HG02571 (cell line): ENCODE measurements around the gene SLC6A6.

Experiments used
- ATAC-seq: cut with Tn5 transposase; IDR thresholded peaks from one replicate; pipeline ENCODE4 v1.9.1; 2021; ENCODE audit warnings: mild to moderate bottlenecking, moderate library complexity; ENCODE audit not compliant: unreplicated experiment

Gene SLC6A6

DNA sequence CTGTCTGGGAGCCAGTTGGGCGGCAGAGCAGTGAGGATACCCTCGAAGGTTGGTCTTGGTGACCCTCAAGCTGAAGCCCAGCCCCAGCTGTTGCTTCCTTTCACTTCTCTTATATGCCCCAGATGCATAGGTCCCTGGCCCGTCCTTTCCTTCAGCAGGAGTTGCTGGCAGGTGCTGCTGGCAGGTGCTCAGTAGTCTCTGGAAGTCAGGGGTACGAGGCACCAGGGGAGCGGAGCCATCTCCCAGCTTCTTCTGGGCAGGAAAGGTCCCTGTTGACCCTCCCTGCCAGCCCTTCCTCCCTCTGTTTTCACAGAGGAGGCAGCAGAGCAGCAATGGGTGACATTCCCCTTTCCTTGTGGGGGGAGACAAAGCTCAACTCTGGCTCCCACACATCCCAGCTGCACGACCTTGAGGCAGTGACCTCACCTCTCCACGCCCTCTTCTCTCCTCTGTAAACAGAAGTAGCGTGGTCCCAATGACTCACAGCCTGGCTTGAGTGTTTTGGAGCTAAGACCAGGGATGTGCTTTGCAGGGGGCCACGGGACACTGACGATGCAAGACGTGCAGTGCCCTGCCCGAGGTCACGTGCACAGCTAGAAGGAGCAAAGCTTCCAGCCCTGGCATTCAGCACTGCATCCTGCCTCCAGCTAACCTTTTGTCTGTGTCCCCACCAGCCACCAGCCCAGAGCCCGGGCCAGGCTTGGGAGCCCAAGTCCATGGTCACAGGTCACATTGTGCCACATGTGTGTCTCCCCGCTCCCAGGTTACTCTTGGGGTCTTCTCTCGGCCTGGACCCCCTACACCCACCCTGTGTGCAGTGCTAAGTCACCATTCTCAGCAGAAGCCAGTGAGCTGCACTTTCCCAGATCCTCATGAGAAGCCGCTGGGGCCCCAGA, 49.7 kb downstream of the SLC6A6 start:
- ATAC-seq = no peak

DNA sequence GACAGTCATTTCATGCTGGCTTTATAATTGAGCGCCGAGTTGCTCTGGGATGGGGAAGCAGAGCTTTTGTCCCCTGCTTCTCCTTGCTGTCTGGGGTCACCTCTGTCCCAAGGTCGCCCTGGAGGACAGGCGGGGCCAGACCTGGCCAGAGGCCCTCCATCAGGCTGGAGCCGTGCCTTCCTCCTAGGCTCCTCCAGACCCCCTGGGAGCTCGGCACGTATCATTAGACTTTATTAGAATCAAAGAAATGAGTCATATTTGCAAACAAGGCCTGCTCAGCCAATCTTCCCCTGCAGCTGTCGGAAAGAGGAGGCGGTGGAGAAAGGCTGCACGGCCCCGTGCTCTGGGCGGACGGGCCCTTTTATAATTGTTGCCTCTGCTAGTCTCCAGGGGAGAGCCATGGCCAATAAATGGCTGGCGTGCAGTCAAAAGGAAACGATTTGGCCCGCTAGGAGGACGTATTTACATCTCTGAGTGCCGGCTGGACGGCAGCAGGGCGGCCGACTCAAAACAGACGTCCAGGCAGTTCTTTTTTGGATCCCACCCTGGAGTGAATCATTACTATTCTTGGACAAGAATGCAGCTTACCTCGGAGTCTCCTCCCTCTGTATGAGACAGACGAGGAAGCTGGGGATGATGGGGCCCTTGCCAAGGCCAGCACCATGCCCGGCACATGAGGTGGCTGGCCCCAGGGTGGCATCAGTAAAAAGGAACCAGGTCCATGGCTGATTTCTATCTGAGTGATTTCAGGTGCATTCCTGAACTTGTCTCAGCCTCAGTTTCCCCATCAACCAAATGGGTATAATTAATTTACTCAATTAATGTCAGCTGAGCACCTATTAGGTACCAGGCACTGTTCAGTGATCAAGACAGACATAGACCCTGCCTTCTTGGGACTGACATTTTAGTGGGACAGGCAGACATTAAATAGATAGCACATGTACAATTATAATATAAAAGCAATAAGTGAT, 50.6 kb downstream of the SLC6A6 start:
- ATAC-seq = no peak

DNA sequence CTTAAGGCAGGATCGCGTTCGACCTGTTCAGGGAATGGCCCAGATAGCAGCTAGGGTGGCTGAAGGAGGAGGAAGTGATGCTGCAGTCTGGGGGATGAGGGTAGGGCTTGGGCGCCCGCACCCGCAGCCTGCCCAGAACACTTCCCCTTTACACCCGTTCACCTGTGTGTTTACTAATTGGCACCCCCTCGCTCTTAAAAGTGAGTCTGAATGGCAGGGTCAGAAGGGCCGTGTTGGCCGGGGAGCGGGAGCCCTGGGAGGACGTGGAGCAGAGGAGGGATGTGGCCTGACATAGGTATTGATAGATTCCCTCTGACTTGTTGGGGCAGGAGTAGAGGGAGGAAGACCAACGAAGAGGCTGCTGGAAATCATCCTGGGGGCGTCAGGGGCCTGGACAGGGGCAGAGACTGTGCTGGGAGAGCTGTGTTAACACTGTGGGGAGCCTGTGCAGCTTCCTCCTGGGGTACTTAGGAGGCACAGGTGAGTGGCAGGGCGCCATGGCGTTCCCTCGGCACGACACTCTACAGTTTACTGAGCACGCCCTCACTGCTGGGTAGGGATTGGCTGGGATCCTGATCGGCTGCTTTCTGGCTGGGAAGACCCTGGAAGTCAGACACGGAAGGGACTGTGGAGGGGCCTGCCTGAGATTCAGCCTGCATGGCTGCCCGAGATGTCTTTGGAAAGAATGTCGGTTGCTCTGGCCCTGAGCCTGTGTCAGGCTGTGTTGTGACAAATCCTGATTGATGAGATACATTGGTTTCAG, 51.7 kb downstream of the SLC6A6 start:
- no peak for ATAC-seq

DNA sequence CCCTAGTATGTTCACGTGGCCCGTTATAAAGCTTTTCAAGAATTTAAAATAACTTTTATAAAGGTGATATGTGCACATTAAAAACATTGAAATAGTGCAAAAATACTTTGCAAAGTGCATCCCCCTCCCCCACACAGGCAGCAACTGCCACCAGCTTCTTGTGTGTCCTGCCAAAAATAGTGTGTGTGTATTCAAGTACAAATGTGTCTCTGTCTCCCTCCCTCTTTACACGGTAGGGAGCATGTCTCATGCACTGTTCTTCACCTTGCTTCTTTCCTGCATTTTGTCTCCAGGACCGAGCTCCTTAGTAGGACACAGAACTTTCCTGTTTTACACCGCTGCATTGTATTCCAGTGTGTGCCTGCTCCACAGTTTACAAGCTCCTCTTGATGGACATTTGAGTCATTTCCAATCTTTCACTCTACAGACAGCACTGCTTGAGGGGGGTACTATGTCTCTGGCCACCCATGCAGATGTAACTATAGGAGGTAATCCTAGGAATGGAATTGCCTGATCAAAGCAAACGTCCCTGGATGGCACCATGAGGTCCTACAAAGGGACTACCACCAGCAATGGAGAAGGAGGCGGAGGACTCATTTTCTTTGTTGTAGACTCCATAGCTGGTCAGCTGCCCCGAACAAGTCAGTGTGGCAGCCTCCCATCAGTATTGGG, 52.4 kb downstream of the SLC6A6 start:
- no peak for ATAC-seq

DNA sequence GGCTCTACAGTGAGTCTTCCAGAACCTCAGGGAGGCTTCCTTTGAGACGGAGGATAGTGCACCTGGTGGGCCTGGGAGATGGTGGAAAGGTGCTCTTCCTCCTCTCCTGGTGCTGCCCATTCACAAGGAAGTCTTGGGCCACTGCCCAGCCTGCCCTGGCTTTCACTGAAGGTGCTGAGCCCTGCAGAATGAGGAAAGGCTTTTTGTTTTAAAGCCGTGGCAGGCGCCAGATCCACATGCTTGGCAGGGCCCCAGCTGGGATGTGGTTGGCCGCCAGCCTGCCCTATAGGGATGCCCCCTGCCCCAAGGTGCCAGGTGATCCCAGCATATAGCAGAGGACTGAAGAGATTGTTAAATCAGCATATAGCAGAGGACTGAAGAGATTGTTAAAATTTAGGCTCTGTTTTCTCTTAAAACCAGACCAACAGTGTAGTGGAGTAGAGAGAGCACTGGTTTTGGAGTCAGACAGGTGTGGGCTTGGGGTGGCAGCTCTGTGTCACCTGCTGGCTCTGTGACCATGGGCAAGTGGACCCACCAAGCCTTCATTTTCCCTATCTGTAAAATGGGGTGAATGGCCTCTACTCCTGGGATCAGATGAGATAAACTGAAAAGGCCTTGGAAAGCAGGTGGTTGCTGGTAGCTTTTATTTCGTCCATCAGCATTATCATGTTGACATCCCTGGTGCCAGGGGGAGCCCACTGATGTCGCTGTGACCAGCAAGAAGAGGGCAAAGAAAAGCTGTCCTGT, 53.3 kb downstream of the SLC6A6 start:
- no peak for ATAC-seq

DNA sequence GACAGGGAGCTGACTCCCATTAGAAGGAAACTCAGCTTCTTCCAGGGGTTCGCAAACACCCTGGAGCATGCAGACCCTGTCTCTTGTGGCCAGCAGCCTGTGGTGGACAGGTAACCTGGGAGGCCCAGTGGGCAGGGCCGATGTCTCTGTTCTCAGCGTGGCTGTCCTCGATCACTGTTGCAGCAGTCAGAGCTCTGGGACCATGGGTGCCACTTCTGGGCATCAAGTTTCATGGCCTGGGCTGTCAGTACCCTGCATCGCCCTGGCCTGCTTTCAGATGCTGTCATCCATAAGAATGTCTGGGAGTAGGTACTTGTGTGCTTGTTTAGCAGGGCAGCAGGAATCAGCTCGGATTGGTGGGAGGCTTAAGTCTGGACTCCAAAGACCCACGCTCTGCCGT, 54.4 kb downstream of the SLC6A6 start:
- no peak for ATAC-seq

DNA sequence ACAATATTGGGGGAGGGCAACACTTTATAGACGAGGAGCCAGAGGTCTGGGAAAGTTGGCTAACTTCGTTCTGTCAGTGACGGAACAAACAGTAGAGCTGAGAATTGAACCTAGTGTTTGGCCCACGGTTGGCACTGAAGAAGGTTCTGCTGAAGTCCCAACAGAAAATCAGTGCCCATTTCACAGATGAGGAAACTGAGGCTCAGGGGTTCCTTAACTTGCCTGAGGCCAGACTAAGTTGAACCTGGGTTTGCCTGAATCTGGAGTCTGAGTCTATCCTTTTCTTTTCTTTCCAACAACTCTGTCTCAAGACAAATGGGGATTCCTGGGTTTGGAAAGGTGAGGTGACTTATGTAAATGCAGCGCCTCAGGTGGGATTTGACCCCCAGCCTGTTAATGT, 55.1 kb downstream of the SLC6A6 start:
- ATAC-seq = no peak

DNA sequence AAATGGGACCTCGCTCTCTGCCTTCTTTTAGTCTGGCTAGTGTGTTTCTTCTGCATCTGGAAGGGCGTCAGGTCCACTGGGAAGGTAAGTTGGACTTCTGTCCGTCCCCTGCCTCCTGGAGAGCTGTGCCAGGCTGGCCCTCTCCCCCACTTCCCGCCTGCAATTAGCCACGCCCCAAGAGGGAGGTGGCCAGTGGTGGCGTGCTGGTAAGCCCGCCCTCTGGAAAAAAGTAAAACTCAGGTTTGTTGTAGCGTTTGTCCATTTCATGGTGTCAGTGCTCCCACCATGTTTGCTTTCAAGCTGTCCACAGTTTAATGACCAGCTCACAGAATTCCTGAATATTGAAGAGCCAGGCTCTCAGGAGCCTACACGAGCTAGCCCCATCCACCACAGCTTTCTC, 55.6 kb downstream of the SLC6A6 start:
- ATAC-seq = no peak

DNA sequence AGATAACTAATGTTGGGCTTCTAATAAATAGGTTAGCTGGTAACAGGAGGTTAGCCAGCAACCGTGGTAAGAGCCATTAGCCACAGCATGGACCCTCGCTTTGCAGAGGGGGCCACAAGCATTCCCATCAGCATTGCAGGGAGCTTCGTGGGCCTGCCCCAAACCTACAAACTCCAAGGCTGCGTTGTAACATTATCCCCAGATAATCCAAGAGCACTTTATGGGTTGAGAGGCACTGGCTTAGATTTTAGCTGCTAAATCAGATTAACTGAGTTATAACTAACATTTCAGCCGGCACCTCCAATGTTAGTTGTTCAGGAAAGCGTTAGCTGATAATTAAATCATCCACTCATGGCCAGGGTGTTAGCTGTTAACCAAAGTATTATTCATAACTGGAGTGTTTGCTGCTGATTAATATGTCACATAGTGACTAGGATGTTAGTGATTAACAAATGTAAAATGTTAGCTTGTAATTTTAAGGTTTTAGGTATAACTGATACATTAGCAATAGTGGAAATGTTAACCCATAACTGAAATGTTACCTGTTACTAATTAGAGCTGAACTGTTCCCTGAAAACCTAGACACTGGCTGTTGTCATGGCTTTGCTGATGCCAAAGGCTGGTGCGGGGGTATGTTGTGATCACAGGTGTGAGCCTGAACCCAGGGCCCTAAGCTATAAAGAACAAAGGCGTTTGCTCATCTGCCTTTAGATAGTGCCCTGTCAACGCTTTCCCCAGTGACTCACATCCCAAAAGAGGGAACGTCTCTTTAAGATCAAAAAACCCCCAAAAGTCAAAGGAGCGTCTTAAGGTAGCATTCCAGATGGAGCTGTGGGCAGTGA, 56.2 kb downstream of the SLC6A6 start:
- no peak for ATAC-seq

DNA sequence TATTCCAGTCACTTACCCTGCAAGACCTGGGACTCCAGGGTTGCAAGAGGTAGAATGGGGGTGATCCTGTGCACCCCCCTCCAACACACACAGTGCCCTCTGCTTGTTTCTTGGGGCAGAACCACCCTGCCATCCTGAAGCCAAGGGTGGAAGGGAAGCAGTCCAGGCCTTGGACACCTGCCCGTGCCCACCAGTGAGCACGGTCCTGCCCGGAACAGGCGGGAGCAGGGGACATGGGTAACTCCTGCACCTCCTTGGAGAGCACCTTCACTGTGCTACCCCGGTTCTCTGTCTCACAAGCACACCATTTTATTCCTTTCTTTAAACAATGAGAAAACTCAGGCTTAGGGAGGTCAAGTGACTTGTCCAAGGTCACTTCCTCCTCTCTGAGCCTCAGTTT, 57.0 kb downstream of the SLC6A6 start:
- ATAC-seq = no peak

DNA sequence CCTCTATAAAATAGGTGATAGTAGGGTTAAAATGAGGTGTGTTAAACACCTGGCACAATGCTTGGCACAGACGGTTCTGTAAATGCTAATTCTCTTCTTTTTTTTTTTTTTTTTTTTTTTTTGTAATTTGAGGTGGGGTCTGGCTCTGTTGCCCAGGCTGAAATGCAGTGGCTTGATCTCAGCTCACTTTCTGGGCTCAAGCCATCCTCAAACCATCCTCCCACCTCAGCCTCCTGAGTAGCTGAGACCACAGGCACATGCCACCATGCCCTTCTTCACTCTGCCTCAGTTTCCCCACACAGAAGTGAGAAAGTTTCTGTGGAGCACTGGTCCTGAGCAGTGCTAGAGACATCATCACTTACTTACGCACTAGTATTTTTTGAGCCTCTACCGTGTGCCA, 57.4 kb downstream of the SLC6A6 start:
- ATAC-seq = no peak

DNA sequence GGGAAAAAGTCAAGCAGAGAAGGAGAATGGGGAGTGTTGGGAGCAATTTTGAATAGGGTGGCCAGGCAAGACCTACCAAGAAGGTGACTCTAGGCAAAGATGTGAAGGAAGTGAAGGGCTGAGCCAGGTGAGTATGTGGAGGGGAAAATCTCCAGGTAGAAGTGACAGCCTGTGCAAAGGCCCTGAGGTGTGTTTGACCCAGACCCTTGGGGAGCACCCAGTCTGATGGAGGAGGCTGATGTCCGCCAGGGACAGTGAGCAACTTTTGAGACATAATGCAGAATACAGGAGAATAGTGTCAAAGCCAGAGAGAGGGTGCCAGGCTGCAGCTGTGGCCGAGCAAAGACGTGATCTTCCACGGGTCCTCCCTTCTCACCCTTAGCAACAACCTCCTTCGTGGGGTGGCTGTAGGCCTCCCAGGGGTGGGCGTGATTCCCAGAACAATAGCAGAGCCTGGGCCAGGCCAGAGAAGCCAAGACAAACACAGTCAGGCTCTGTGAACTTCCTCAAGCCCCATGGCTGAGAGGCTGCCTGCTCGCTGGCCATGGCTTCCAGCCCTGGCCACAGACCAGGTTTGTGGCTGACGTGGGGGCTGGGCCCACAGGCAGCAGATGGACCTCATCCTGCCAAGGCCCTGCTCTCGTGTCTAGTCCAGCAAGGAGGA, 58.1 kb downstream of the SLC6A6 start:
- ATAC-seq = no peak

DNA sequence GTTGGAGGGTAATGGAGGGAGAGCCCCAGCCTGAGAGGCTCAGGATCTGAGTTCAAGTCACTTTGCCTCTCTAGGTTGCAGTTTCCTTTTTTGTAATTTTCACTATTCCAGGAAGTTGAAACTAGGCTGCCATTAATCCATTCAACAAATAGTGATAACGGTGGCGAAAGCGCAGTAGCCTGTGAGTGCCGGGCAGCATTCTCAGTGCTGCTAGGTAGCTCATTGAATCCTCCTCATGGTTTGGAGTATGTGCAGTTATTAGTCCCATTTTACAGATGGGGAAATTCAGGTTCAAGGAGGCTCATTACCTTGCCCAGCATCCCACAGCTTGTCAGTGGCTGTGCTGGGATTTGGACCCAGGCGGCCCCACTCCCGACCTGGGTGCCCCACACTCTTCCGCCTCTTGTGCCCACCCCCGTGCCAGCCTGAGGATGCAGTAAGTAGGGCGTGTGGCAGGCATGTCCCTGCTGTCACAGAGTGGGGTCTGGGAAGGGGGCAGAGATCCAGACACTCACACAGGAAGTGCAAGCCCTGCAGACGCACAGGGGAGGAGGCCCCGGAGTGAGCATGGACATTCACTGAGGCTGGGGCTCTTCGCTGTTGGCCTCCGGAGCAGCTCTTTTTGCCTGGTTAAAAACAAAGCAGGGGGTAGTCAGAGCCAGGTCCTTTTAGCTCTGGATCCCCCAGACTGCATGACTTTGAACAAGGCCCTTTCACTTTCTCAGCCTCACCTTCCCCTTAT, 58.8 kb downstream of the SLC6A6 start:
- no peak for ATAC-seq

DNA sequence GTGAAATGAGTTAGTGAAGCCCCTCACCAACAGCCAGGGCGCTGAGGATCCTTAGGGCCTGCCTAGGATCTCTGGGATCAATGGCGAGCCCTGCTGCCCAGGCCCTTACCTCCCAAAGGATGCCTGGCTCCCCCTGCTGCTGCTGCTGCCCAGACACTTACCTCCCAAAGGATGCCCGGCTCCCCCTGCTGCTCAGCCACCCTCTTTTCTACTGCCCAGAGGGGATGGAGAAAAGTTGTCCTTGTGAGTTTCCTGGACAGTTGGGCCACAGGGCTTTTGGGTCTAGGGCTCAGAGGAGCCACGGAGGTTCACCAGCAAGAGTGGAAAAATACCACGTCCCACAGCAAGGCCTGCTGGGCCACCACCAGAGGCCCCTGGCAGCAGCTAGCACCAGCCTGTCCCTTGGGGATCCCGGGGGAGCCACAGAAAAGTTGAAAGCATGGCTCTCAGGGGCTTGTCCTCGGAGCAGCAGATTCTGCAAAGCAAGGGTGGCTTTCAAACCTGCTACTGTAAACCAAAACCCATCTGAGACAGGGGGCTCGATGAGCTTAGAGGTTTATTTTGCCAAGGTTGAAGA, 59.4 kb downstream of the SLC6A6 start:
- ATAC-seq = no peak

DNA sequence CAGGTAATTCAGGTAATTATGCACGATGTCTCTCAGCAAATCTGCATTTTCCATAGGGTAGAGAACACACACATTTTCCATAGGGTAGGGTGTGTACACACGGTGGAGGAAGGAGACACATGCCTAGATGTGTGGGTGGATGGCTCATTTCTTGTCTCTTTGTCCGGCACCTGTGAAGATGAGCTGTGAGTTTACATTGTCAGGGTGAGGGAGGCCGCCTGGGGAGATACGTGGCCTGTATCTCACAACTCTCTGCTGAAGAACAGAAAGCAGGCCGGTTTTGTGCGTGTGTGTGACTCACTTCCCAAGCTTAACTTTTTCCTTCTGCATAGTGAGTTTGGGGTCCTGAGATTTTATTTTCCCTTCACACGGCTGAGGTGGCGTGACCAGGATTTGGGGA, 60.3 kb downstream of the SLC6A6 start:
- no peak for ATAC-seq

DNA sequence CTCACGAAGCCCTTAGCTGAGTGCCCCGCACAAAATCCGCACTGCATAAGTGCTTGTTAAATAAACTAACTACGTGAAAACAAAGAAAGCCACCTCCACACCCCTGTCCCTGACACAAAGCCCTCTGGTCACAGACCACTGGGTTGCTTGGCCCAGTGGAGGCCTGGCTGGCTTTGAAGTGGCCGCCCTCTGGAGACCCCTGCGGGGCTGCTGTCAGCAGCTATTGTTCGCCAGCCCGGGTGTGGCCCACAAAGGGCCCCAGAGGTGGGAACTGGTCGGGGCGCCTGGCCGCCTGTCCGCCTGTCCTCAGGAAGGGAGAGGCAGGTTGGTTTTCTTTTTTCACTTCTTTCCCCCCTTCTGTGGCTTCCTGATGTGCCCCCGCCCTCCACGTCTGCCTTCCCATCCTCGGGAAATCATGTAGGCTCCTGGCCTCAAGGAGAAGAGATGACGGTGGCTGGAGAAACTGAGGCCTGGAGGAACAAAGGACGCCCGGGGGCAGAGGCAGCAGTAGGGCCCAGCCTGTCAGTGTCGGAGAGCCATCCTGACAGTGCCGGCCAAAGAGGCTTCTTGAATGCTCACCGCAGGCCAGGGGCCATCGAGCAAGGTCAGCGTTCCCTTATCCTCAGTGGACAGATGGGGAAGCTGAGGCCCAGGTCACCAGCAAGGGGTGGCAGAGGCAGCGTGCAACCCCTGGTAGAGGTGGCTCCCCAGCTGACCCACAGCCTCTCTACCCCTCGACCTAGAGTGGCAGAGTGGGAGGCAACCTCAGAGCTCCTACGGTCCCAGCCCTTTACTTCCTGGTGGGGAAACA, 61.1 kb downstream of the SLC6A6 start:
- no peak for ATAC-seq

DNA sequence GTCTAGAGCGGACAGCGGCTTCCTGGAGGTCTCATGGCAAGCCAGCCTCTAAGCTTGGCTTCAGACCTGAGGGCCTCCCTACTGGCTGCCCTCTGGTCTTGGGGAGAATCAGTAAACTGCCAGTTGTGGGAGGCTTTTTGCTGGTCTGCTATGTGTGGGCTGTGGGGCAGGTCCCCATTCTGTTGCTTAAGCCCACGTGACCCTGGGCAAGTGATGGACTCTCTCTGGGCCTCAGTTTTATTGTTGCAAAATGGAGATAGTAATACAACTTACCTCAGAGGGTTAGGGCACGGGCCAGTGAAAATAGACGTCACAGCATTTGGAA, 61.7 kb downstream of the SLC6A6 start:
- no peak for ATAC-seq
